Measurements from ENCODE around the gene MTRR.

GRCh38 chr5:7875151-7875550 lies 6.2 kb downstream of the MTRR start:
- TF ChIP-seq, protein P1, sequence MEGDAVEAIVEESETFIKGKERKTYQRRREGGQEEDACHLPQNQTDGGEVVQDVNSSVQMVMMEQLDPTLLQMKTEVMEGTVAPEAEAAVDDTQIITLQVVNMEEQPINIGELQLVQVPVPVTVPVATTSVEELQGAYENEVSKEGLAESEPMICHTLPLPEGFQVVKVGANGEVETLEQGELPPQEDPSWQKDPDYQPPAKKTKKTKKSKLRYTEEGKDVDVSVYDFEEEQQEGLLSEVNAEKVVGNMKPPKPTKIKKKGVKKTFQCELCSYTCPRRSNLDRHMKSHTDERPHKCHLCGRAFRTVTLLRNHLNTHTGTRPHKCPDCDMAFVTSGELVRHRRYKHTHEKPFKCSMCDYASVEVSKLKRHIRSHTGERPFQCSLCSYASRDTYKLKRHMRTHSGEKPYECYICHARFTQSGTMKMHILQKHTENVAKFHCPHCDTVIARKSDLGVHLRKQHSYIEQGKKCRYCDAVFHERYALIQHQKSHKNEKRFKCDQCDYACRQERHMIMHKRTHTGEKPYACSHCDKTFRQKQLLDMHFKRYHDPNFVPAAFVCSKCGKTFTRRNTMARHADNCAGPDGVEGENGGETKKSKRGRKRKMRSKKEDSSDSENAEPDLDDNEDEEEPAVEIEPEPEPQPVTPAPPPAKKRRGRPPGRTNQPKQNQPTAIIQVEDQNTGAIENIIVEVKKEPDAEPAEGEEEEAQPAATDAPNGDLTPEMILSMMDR (IDR thresholded peaks at IDR 0.05): no peak
- no peak for TF ChIP-seq POLR2A (IDR thresholded peaks at IDR 0.05)
